Colonic mucosa (tissue), 4 donors: ENCODE results near the gene KRTAP13-2. TPM values are rescaled to one million over a fixed set of nuclear protein-coding genes. Genes with fewer than 3 reads are reported as not detected.

Experiments
- DNase-seq: peaks from one replicate; pipeline ENCODE4 v3.0.0-alpha.2; 2020
- H3K27ac ChIP-seq: fragments of 200-600 bp; one replicate; pipeline ENCODE4 v1.8.0; 2021
- H3K27me3 ChIP-seq: fragments of 200-600 bp; one replicate; pipeline ENCODE4 v1.8.0; 2021
- H3K36me3 ChIP-seq: fragments of 200-600 bp; one replicate; pipeline ENCODE4 v1.8.0; 2021
- H3K4me1 ChIP-seq: fragments of 200-600 bp; one replicate; pipeline ENCODE4 v1.8.0; 2021; ENCODE audit warnings: mild to moderate bottlenecking
- H3K4me3 ChIP-seq: fragments of 200-600 bp; one replicate; pipeline ENCODE4 v1.8.0; 2021
- H3K9ac ChIP-seq, 2 donors: one replicate each; pipeline ENCODE4 v1.7.0; 2013; ENCODE audit warnings: control low read depth in 2 of 2, low read depth in 2 of 2, low read length in 2 of 2
- H3K9me3 ChIP-seq: fragments of 200-600 bp; one replicate; pipeline ENCODE4 v1.8.0; 2021
- CTCF ChIP-seq: fragments of 200-600 bp; IDR thresholded peaks from one replicate; pipeline ENCODE4 v1.8.0; 2022; ENCODE audit warnings: antibody characterized with exemption, mild to moderate bottlenecking
- intact Hi-C: fragments of 100-400 bp; cut with DNase I; formaldehyde crosslinking; loops from one replicate; pipeline ENCODE4 v1.14.1; 2022
- microRNA-seq: library from miRNA; unstranded; fragments of <30 nt; microRNA quantifications from one replicate; pipeline ENCODE4, GENCODE V29; 2019
- total RNA-seq, 2 donors: library from RNA; stranded (reverse); fragmentation: NEBNext Ultra II Directional in 1 of 2; extraction: Animal tissue kit (Norgen Biotek cat#: 25700) in 1 of 2; gene quantifications; one replicate each; pipeline ENCODE4 v1.2.1, GENCODE V29; 2021
- donor health status: healthy.
- donor health status: DM: no; HTN: no; CAD: no.
- donor health status: DM: no; HTN: no; CAD: no.

The KRTAP13-2 gene
- total RNA-seq, 2 donors from 2014 or later: 2.3 to 6.0 TPM

- intact Hi-C loops: no loop called here
Measured at GRCh38 chr21:30326390-30326789, 45.7 kb downstream of the KRTAP13-2 start.

More at GRCh38 chr21:30326390-30326789, 45.7 kb downstream of the KRTAP13-2 start:
- Histone ChIP-seq H3K4me3 (no peak overlapping the region), H3K27ac (no peak overlapping the region), H3K4me1 (no peaks in the 10 kb centered on the region), H3K9ac (no peak overlapping the region), H3K27me3 (no peaks in the 10 kb centered on the region), H3K9me3 (no peaks in the 10 kb centered on the region), H3K36me3 (no peaks in the 10 kb centered on the region)
- no peak for TF ChIP-seq CTCF
- no peak for DNase-seq

Small RNA genes within 50 kb of the gene (microRNA-seq; reads per million reads assigned to microRNA genes)
- gene MIR4327: not detected

Other genes with a start within 250 kb of the KRTAP13-2 start
- not detected for gene CLDN17, start 205.5 kb downstream of the KRTAP13-2 start, total RNA-seq
- 10 to 100 TPM; 21.3 to 32.6 TPM for gene CLDN8, start 156.2 kb downstream of the KRTAP13-2 start, total RNA-seq
- gene KRTAP24-1, start 89.3 kb downstream of the KRTAP13-2 start, total RNA-seq: not detected
- not detected for gene KRTAP25-1, start 82.8 kb downstream of the KRTAP13-2 start, total RNA-seq
- gene KRTAP26-1, start 52.0 kb downstream of the KRTAP13-2 start, total RNA-seq: not detected
- not detected for gene KRTAP27-1, start 34.6 kb downstream of the KRTAP13-2 start, total RNA-seq
- gene KRTAP23-1, start 23.7 kb downstream of the KRTAP13-2 start, total RNA-seq: not detected
- gene KRTAP13-1, start 23.8 kb upstream of the KRTAP13-2 start, total RNA-seq: not detected
- not detected for gene KRTAP13-3, start 53.7 kb upstream of the KRTAP13-2 start, total RNA-seq
- not detected for gene KRTAP13-4, start 57.9 kb upstream of the KRTAP13-2 start, total RNA-seq
- gene KRTAP15-1, start 68.0 kb upstream of the KRTAP13-2 start, total RNA-seq: not detected
- gene KRTAP19-1, start 108.1 kb upstream of the KRTAP13-2 start, total RNA-seq: not detected
- gene KRTAP19-2, start 115.2 kb upstream of the KRTAP13-2 start, total RNA-seq: not detected
- gene KRTAP19-3, start 119.7 kb upstream of the KRTAP13-2 start, total RNA-seq: not detected
- gene KRTAP19-4, start 124.9 kb upstream of the KRTAP13-2 start, total RNA-seq: not detected
- not detected for gene KRTAP19-5, start 129.9 kb upstream of the KRTAP13-2 start, total RNA-seq
- not detected for gene KRTAP19-6, start 169.6 kb upstream of the KRTAP13-2 start, total RNA-seq
- gene KRTAP19-7, start 189.0 kb upstream of the KRTAP13-2 start, total RNA-seq: not detected
- not detected for gene KRTAP22-2, start 218.1 kb upstream of the KRTAP13-2 start, total RNA-seq
- gene KRTAP6-3, start 220.2 kb upstream of the KRTAP13-2 start, total RNA-seq: not detected
- not detected for gene KRTAP6-2, start 226.6 kb upstream of the KRTAP13-2 start, total RNA-seq
- gene KRTAP22-1, start 228.8 kb upstream of the KRTAP13-2 start, total RNA-seq: not detected
- gene KRTAP6-1, start 241.7 kb upstream of the KRTAP13-2 start, total RNA-seq: not detected
- gene KRTAP20-1, start 244.2 kb upstream of the KRTAP13-2 start, total RNA-seq: not detected
- gene KRTAP20-4, start 248.4 kb upstream of the KRTAP13-2 start, total RNA-seq: not detected